ENCODE measurements around the gene WWOX.

WWOX gene

DNA sequence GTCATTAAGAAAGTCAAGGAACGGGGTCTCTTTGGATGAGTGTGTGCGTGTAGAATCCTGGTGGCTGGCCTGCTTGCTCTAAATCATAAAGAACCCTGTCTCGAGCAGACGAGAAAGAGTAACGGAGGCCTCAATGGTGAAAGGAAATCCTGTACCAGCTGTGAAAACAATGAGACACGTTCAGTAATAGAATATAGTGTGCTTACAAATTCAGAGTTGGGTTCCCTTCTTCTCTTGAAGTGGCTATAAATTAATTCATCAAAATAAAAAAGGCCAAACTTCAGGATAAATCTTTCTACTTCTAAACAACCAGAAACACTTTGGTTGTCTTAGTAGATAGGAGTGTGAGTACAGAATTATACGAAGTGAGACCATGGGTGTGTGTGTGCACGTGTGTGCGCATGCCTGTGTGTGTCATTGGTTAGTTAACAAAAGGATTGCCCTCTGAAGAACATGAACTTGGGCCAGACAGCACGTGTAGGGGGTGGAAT, 48.5 kb downstream of the WWOX start:
- no peak for DNase-seq

DNA sequence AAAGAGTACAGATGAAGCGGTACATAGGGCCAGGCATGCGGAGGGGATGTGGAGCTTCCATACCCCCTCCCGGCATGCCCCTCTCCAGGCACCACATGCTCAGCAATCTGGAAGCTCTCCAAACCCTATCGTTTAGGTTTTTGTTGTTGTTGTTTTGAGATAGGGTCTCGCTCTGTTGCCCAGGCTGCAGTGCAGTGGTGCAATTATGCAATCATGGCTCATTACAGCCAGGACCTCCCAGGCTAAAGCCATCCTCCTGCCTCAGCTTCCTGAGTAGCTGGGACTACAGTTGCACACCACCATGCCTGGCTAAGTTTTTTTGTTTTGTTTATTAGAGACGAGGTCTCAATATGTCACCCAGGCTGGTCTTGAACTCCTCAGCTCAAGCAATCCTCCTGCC, 50.8 kb downstream of the WWOX start:
- DNase-seq, result no peak

DNA sequence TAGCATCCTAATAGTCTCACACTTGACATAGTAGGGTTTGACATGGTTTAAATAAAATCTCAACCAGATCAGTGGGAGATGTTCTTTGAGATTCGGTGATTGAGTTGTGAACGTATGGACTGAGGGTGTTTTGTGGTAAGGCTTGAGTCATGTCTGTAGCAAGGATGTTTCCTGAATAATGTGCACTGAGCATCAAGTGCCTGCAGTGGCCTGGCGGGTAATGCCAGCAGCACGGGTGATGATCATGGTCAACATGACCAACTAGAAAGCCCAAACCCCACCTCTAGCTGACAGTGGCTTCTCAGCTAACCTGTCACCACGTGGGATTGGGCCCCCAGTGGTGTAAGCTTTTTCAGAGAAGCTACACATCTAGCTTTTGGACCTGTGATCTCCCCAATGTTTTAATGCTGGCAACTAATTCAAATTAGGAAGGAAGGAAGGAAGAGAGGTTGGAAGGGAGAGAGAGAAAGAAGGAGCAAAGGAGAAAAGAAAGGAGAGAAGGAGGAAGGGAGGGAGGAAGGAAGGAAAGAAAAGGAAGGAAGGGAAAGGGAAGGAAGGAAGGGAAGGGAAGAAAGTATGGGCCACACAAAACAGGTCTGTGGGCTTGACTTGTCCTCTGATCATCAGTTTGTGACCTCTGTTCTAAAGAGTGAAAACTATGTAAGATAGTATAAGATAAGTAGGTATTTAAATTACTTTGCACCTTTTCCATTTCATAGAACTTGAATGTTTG, 55.4 kb downstream of the WWOX start:
- DNase-seq, result no peak

DNA sequence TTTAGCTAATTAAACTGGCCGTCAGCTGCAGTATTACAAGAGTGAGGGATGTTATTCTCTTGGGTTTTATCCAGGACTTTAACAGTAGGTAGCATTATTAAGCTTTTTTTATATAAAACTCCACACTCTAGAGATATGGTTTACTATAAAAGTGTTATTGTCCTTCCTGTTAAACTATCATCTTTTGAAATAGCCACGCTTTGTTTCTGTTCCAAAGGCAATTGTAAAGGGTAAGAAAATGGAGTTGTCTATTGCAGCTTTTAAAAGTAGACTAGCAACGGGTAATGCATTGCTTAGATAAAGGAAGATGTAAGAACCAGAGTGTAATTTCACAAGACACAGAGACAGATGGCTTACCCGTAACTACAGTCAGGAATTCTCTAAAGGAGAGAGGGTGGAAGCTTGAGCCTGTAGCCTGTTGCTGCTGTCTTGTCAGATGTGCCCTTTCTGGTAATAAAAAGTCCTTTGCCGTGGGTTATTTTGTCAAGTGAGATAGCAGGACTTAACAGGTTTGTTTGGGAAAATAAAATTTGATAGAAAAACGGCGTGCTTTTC, 56.4 kb downstream of the WWOX start:
- DNase-seq, result no peak

DNA sequence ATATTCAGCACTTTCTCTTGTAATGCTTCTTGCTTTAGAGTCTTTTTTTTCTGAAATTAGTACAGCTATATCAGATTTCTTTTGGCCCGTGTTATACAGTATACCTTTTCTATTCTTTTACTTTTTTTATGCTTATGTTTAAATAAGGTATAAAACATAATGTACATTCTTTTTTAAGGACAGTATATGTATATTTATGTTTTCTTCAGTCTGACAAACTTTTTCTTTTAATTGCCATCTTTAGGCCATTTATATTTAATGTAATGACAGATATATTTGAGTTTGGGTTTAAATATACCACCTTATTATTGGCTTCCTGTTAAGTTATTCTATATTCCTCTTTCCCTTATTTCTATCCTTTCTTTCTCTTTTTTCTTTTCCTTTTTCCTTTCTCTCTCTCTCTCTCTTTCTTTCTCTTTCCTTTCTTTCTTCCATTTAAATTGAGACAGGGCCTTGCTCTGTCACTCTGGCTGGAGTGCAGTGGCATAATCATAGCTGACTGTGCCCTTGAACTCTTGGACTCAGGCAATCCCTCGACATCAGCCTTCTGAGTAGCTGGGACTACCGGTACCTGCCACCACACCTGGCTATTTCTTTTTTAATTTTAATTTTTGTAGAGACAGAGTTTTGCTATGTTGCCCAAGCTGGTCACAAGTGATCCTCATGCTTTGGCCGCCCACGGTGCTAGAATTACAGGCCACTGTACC, 61.7 kb downstream of the WWOX start:
- DNase-seq, result no peak

DNA sequence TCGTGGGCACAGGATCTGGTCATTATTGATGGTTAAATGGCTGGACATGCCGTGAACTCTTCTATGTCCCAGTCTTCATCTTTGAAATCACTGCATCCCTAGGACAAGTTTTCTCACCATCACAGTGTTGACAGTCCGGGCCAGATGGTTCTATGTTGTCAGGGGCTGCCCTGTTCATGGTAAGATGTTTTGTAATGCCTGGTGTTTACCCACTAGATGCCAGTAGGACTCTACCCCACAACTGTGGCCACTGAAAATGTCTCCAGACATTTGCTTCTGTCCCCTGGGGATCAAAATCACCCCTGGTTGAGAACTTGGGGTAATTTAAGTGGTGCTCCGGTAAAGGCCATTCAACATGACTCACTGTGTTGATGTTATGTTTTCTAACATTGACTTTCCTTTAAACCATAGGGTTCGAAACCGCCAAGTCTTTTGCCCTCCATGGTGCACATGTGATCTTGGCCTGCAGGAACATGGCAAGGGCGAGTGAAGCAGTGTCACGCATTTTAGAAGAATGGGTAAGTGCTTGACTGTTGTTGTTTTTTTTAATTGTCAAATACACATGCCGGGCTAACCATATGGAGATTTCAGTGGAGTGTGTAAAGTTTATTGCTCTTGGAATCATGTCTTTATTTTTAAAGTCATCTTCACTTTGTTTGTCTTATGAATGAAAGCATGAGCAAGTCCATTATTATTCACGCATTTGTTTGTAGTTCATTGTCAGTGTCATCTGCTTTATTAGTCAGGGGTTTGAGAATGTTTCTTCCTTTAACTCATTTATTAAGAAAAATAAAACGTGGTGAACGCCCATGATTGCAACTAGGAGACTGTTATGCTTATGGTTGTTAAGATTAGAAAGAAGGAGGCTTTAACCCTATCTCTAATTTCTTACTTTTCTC, 64.6 kb downstream of the WWOX start:
- DNase-seq, result no peak

DNA sequence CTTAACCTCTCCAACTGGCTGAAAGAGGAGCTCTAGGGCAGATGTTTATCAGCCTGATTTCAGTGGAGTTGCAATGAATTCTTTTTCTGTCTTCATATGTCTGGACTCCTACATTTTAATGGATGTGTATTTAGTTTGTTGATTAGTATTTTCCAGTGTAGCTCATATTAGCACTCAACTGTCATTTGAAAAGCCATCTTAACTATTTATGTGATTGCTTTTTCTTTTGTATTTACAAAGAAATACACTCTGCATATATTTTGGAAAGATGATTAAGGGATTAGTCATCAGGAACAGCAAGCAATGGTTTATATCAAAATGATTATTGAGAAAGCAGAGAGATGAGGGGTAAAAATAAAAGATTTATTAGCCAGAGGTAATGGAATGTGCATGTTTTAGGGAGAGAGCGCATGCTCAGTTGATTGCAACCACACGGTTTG, 71.1 kb downstream of the WWOX start:
- no peak for DNase-seq

DNA sequence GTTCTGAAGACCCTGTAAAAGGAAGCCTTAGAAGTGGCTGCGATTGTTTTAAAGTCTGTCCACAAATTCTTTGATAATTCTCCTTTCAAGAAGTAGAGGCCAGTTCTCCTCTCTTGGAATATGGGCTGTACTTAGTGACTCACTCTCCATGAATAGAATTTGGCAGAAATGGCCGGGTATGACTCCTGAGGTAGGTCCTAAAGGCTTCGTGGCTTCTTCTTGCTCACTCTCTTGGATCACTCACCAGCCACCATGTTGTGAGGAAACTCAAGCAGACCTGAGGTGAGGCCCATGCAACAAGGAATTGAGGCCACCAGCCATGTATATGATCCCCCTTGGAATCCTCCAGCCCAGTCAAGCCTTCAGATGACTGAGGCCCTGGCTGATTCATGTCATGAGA, 75.8 kb downstream of the WWOX start:
- DNase-seq, result no peak

DNA sequence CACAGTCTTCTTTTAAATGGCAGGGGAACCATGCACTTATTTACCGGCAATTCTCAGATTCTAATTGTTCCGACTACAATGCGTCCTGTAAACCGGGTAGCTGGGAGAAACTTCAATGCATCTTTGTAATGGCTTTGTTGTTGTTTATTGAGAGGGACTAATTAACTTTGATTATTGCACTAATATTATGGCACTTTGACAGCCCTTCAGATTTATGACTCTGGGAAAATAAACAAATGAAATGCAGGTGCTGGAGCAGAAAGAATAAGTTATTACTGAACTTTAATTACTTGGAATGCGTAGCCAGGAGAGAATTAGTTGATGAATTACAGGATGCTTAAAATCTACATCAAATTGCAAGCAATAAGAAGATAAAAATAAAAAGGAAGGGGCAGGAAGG, 77.0 kb downstream of the WWOX start:
- DNase-seq, result no peak

DNA sequence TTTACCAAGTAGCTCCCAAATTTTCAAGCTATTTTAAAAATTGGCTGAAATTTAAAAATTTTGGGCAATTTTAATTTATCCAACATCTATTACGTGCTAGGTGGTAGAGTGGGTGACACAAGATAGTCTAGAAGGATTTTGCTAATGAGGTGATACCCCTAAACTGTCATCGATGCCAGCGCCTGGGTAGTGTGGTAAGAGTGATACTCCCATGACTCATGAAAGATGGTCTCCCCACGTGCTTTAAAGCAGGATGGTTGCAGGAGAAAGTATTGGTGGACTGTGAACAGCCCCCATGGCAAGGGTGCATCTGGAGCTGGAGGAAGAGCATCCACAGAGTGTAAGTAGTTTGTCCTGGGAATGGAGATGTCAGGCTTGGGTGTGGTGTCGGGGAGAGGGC, 77.8 kb downstream of the WWOX start:
- no peak for DNase-seq

DNA sequence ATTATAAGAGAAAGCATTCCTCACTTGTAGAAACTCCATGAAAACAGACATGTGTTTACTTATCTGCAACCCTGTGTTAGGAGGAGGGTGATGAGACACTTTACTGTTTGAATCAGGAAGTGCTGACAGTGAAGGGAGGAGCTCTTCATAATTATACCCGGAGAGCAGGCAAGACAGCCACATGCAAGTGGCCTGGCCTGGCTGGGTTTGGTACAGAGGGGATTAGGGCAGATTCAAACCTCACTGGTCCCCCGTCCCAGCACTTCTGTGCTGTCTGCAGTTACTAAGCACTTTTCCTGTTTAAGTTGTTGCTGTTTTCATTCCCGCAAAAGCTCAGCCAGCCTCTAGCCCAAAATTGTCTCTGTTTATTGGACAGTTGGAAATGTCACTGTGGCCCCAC, 78.5 kb downstream of the WWOX start:
- DNase-seq, result no peak

DNA sequence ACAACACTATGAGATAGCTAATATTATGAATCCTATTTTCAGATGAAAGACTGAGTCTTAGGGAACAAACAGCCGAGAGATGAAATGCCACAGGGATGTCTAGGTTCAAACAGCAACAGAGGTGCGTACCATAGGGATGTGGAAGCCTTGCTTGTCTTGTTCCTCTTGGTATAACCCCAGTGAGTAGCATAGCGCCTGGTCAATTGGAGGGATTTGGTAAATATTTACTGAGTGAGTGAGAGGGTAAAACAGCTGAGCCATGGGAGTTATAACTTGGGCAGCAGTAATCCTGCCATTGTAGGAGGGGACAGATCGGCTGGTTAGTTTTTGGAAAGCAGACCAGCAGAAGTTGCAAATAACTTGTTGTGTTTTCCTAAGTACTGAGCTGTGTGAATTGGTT, 80.2 kb downstream of the WWOX start:
- no peak for DNase-seq

DNA sequence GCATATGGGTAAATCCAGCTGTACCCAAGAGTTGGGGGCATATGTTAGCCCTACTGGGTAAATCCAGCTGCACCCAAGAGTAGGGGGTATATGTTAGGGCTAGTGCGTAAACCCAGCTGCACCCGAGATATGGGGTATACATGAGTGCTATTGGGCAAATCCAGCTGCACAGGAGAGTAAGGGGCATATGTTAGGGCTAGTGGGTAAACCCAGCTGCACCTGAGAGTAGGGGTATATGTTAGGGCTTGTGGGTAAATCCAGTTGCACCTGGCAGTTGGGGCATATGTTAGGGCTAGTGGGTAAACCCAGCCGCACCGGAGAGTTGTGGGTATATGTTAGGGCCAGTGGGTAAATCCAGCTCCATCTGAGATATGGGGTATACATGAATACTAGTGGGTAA, 80.9 kb downstream of the WWOX start:
- DNase-seq, result no peak

DNA sequence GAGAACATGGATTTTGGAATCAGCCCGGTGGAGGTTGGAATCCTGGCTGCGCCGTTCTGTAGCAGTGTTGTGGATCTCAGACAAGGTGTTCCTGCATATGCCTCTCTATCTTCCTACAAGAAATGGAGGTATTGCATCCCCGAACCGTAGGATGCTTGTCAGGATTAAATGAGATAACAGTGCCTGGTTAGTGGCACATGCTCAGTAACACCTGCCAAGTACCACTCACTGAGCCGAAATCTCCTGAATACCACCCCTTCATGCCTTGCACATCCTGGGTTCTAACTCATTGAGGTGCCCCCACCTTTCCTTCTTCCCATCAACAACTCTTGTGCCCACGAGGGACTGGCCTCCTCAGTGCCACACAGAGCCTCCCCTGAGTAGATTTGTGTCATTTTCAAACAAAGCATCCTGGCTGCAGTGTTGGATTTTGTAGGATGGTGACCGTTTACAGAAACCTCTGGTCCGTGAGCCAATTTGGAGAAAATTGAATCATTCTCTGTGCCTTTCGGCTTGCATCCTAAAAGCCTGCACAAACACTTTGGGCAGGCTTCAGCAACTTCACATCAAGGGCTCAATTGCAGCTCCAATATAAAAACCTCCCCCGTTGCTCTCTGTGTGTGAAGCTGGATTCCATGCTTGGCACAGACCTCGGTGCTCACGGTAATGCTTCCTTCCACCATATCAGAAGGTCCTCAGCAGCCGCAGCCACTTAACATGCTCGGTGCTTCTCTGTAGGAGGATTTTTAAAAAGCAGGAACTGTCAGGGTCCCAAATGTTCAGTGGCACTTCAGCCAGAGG, 84.2 kb downstream of the WWOX start:
- DNase-seq, result no peak

DNA sequence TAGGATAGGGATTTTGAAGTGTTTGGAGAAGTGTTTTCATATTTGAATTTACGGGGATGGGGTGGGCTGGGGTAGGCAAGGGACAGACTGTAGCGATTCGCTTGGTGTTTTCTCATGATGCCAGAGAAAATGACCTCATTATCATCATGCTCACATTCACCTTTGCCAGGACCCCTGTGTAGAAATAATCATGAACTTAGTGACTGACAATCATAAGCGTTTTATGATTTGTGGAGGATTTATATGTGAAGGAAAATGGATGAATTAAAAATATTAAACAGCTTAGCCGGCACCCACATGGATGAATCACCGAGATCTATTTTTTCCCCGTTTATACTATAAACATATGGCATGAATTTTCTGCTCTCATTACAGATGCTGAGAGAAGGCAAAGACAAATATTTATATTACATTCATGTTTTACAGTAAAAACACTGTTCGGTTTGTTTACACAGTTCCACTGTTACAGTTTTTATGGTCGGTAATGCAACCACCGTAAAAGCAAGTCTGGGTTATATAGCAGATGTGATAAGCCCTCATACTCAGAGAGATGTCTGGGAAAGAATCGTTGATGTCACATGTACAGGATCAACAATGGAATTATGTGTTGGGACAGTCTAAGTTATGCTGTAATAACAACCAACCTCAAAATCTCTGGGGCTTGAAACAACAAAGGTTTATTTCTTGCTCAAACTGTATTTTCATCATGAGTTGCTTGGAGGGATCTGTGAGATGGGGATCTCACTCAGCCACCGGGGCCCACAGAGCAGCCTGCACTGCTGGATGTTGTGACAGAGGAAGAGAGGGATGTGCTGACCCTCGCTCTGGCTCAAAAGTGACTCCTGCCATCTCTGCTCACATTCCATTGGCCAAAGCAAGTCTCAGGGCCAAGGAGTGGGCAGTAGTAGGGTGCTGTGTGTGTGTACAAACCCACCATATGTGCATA, 85.1 kb downstream of the WWOX start:
- no peak for DNase-seq

DNA sequence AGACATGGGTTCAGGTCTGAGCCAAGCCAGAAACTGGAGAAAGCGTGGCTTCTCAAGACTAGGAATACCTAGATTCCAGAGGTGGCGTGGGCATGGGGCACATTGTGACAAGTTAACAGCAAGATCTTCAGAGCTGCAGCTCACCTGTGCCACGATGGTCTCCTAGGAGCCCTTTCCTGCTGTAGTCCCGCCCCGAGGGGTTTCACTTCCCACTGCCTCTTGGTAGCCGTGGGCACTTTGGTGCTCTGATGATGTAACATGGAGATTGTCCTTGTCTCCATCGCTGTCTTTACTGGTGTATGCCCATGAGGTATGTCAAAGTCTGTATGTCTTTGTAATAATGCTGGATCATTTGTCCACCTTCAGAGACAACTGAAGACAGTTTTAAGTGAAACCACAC, 89.7 kb downstream of the WWOX start:
- no peak for DNase-seq

DNA sequence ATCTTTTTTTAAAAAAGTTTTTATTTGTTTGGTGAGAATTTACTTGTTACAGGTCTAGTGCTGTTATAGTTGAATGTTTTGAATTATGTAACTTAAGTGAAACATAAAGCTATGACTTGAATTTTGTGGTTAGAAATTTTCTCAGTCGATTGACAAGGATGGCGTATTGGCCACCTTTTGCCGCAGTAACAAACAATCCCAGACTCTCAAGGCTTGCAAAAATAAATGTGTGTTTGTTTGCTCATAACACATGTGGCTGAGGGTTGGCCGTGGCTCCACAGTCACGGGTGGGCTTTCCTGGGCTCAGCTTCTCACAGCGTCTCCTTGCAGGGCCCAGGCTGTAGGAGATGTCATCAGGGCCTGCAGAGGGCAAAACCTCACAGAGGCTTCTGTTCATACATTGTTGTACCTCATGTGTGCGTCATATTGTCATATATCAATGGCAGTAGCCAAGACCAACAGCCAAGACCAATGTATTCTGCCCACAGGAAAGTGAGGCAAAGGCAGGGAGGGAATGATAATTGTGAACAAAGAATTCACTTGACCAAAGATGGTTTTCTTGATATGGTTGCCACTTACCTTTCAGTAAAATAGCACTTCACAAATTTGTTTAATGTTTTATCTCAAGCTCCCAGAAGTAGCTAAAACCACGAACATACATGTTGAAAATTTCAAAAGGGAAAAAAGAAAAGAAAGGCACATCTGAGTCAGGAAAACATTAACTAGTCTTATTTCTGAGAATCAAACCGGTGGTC, 93.5 kb downstream of the WWOX start:
- DNase-seq, result no peak

DNA sequence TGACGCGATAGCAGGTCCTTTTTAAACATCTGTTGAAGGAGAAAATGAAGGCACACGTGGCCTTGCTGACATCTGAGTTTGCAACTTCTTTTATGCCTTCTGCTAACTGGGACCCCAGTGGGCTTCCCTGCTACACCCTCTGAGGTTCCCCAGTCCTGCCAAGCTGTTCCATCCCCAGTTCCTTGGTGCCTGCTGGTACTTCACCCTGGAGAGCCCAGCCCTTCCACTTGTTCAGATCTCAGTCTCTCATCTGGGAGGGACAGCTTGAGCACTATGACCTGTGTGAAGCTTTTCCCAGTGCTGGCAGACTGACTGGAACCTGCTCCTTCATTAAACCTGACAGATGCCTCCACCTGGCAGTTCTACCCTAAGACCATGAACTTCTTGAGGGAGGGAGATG, 95.5 kb downstream of the WWOX start:
- no peak for DNase-seq

DNA sequence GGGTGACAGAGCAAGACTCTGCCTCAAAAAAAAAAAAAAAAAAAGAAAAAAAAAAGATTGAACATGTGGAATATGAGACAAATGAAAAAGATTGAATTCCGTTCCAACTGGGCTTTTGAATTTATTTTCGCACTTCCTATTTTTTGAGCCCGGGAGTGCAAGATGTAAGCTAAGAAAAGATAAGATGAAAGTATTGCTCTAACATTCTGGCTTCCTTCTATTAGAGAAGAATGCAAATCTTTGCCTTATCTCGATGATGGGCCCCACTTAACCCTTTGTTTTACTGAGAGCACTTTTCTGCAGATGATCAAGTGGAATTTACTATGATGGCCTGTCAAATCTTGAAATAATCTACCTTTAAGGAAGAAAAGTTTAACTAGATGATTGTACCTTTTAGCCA, 96.3 kb downstream of the WWOX start:
- no peak for DNase-seq

DNA sequence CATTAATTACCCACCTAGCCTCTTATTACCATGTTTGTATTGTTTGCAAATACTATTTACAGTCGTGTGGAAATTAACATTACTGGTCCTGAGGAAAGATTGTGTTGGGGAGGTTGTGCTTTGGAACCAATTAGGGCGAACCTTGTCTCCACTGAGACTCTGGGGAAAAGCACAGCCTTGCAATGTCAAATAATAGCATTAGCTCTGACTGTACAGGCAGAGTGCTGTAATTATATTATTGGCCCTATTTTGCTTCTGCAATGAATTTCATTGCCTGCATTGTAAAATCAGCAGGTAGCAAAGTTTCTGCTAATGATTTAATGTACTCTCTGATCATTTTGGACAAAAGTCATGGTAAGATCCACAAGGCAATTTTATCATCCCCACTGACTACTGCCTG, 97.0 kb downstream of the WWOX start:
- no peak for DNase-seq
